Aorta (tissue), 5 donors: ENCODE data around the gene RND1. TPM values are rescaled to one million over a fixed set of nuclear protein-coding genes. Genes with fewer than 3 reads are reported as not detected.
A peak's percentile ranks its signal among the peaks of the same experiment; 100 is the strongest.
"Not testable (repeated sequence)": the region's sequence is repeated elsewhere in the genome, so short reads cannot be mapped to it uniquely, and the experiment has no call there.

ENCODE experiments used
- ATAC-seq: fragments of 200-7000 bp; cut with Tn5 transposase; one replicate; pipeline ENCODE4 v1.9.1; 2022; ENCODE audit warnings: moderate library complexity; ENCODE audit not compliant: low FRiP score
- DNase-seq, 2 donors: peaks; one replicate each; pipeline ENCODE4 v3.0.0-alpha.2; 2020
- H3K27ac ChIP-seq, 2 donors: one replicate each; pipeline ENCODE4 v1.5.1; 2013; ENCODE audit warnings: low read length in 2 of 2, mild to moderate bottlenecking in 2 of 2, moderate library complexity in 2 of 2, control low read depth in 1 of 2, inconsistent platforms in 1 of 2, low read depth in 1 of 2
- H3K27me3 ChIP-seq, 2 donors: one replicate each; pipeline ENCODE4 v1.6.1; 2013; ENCODE audit warnings: control low read depth in 1 of 2, low read length in 1 of 2, mild to moderate bottlenecking in 1 of 2, moderate library complexity in 1 of 2; ENCODE audit not compliant: insufficient read depth in 2 of 2, control insufficient read depth in 1 of 2
- H3K36me3 ChIP-seq, 2 donors: one replicate each; pipeline ENCODE4 v1.6.1; 2013; ENCODE audit warnings: control low read depth in 1 of 2, low read length in 1 of 2, mild to moderate bottlenecking in 1 of 2; ENCODE audit not compliant: insufficient read depth in 2 of 2, control insufficient read depth in 1 of 2
- H3K4me1 ChIP-seq, 2 donors: one replicate each; pipeline ENCODE4 v1.6.1; 2013; ENCODE audit warnings: low read length in 2 of 2, control low read depth in 1 of 2, mild to moderate bottlenecking in 1 of 2, moderate library complexity in 1 of 2; ENCODE audit not compliant: insufficient read depth in 2 of 2, control insufficient read depth in 1 of 2
- H3K4me3 ChIP-seq, 2 donors: one replicate each; pipeline ENCODE4 v1.5.1; 2013; ENCODE audit warnings: low read length in 2 of 2, control low read depth in 1 of 2, mild to moderate bottlenecking in 1 of 2
- H3K9me3 ChIP-seq: one replicate; pipeline ENCODE4 v1.6.1; 2013; ENCODE audit warnings: mild to moderate bottlenecking, low read length; ENCODE audit not compliant: control insufficient read depth
- WGBS, 2 donors: extraction: QIAGEN DNeasy Blood & Tissue Kit; methylation state at CpG; one replicate each; pipeline ENCODE4 v1.1.7; 2013; 5-methylcytosine and 5-hydroxymethylcytosine counted together
- intact Hi-C, 2 donors: fragments of 100-400 bp; cut with DNase I; formaldehyde crosslinking; loops; one replicate each; pipeline versions ENCODE4 v1.14.2 to v1.15.0; 2022
- polyA plus RNA-seq, 2 donors: library from polyadenylated mRNA; stranded (reverse); fragments of 200-250 nt; gene quantifications; one replicate each; pipeline ENCODE4 v1.2.3, GENCODE V29; 2013
- total RNA-seq, 2 donors: library from RNA; stranded (reverse); fragmentation: NEBNext Ultra II Directional; extraction: Animal tissue kit (Norgen Biotek cat#: 25700); gene quantifications; one replicate each; pipeline ENCODE4 v1.2.1, GENCODE V29; 2021
- donor health status: healthy with polysubstance abuse.
- donor health status: Bipolar disorder and iron deficiency.
- donor health status: DM: no; HTN: no; CAD: no.
- donor health status: DM: no; HTN: no; CAD: no.
- donor health status: DM: yes; HTN: yes; CAD: no.

RND1 gene
- total and polyA plus RNA-seq, 4 donors, result 0.56 to 3.7 (median 2.3) TPM

DNA sequence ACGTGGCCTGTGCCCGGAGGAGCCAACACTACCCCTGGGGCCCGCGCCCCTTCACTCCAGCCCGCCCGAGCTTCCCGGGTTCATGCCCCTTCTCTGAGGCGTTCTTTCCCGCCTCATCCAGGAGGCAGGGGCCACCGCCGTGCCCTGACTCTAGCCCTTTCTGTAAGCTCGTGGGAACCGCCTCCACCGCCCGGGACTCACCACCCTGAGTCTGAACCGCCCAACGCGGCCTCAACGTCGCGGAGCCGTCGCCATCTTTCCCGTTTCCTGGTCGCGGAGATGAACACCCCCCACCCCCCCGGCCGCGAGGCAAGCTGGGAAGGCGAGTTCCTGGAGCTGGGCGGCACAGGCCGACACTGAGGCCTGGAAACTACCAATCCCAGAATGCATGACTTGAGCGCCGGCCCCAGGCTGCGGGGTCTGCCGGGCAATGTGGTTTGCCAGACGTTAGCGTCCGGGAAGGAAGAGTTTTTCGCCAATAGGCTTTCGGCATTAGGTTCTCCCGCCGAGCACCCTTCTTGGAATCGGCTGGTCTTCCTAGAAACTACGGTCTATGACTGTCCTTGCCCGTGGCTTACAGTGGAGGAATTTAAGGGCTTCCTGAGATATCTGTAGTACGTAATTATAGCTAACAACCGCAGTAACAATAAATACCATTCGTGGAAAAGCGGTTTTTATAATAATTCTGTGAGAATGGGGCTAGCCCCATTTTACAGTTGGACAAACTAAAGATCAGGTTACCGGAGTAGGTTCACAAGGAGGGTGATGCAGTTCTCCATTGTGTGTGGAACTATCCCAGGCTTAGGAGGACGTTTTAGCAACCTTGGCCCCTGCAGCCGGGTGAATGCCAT, 13.6 kb downstream of the RND1 start, which contains the start of gene DDX23:
Gene DDX23, minus strand, starts transcription at position 281 of the 851 bp plus-strand sequence. CDS start 6,381 bp downstream, outside the sequence.
- peak within 1 kb of the TSS; percentile 81 to 83 for H3K4me3 ChIP-seq
- H3K36me3 ChIP-seq, result no peaks in the 10 kb centered on the region
- intact Hi-C loops, result loop anchor here (2.0 to 10.0 kb wide), 5 partner anchors 39 to 143 kb away; partner anchors contain the start of gene DDN (in 1 of the 2)
- no peaks in the 10 kb centered on the region for H3K27me3 ChIP-seq
- peak; percentile 96 to 97 for DNase-seq
- ATAC-seq, result peak; percentile 99
- H3K27ac ChIP-seq, result peak within 1 kb of the TSS in 1 of 2 donors; percentile 82
- 0% methylated on average over 53 of the region's 53 CpGs for WGBS, 2 donors
- no peaks in the 10 kb centered on the region for H3K9me3 ChIP-seq
- H3K4me1 ChIP-seq, result no peaks in the 10 kb centered on the region

DNA sequence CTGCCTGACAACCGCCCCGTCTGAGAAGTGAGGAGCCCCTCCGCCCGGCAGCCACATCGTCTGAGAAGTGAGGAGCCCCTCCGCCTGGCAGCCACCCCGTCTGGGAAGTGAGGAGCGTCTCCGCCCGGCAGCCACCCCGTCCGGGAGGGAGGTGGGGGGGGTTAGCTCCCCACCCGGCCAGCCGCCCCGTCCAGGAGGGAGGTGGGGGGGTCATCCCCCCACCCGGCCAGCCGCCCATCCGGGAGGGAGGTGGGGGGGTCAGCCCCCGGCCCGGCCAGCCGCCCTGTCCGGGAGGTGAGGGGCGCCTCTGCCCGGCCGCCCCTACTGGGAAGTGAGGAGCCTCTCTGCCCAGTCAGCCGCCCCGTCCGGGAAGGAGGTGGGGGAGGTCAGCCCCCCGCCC, 23.6 kb downstream of the RND1 start:
- intact Hi-C loops, H3K27ac ChIP-seq, H3K9me3 ChIP-seq, H3K27me3 ChIP-seq, ATAC-seq, H3K4me3 ChIP-seq, H3K4me1 ChIP-seq, DNase-seq: not testable (repeated sequence)
- H3K36me3 ChIP-seq, result peaks cover 10 to 18% of the 10 kb centered on the region in 2 donors
- WGBS, 2 donors, result 89 to 92% methylated on average over 17 to 29 of the region's 29 CpGs

DNA sequence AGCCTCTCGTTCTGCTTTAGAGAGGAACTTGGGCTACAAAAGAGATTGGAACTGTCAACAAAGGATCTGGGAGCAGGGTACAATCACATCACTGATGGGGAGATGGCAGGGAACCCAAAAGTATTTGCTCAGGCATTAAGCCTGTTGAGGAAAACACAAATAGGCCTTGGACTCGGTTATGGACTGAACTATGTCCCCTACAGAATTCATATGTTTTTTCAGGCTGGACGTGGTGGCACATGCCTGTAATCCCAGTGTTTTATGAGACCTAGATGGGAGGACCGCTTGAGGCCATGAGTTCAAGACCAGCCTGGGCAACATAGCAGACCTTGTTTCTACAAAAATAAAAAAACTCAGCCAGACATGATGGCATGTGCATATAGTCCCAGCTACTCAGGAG, 27.6 kb downstream of the RND1 start:
- no peak for DNase-seq
- no peak for ATAC-seq
- Histone ChIP-seq H3K27ac (no peak overlapping the region), H3K4me1 (no peaks in the 10 kb centered on the region), H3K4me3 (no peak overlapping the region), H3K9me3 (no peaks in the 10 kb centered on the region), H3K36me3 (peaks cover 16 to 28% of the 10 kb centered on the region in 2 donors), H3K27me3 (no peaks in the 10 kb centered on the region)
- 85% methylated on average over 4 of the region's 4 CpGs for WGBS, 2 donors
- intact Hi-C loops, result no loop called here

DNA sequence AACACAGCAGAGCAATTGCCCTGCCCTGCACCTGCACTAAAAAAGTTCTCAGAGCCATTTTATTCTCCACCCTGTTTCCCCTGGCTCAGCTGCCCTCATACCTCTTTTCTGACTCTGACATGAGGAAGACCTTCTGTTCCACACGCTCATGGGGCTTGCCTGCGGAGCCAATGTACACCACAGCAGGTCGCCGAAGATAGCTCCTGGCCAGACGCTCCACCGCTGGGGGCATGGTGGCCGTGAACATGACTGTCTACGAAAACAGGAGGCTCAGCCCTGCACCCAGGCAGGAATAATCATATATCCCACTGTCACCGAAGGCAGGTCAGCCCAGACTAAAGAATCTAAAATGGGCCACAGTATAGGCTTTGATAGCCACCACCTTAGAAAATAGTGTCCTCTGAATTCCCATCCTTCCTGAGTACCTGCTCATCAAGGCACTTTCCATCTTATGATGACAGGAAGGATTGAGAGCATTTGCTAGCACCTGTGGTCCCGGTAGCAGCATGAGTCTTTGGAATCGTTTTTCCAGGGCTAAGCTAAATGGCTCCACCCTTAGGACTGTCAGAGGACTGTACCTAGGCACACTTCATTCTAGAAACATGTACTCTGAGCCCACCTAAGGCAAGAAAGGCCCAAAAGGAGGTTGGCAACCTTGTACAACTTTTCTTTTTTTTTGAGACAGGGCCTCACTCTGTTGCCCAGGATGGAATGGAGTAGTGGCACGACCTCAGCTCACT, 33.2 kb downstream of the RND1 start:
- H3K27me3 ChIP-seq, result no peaks in the 10 kb centered on the region
- no peak overlapping the region for H3K27ac ChIP-seq
- DNase-seq (no peak), ATAC-seq (no peak)
- intact Hi-C loops, result no loop called here
- H3K4me1 ChIP-seq, result no peaks in the 10 kb centered on the region
- no peak overlapping the region for H3K4me3 ChIP-seq
- no peaks in the 10 kb centered on the region for H3K9me3 ChIP-seq
- 81 to 83% methylated on average over 12 of the region's 12 CpGs for WGBS, 2 donors
- H3K36me3 ChIP-seq, result peaks cover 21 to 32% of the 10 kb centered on the region in 2 donors

DNA sequence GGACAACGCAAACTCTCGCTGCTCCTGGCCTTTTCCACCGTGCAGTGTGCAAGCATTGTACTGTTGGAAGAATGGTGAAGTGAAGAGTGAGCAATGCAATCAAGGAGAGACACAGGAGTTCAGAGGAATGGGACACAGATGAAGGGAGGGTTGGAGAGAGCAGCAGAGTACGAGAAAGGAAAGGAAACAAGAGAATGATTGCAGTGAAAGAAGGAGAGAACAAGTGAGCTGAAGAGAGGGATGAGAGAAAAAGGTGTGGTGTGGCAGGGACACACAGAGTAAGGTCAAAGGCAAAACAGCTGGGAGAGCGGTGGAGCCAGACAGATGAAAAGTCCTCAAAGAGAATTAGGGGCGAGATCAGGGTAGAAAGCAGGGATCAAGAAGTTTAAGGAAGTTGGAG, 34.4 kb downstream of the RND1 start:
- no peak overlapping the region for H3K27ac ChIP-seq
- no peaks in the 10 kb centered on the region for H3K4me1 ChIP-seq
- 78 to 84% methylated on average over 6 of the region's 6 CpGs for WGBS, 2 donors
- no peak overlapping the region for H3K4me3 ChIP-seq
- H3K36me3 ChIP-seq, result peaks cover 13 to 21% of the 10 kb centered on the region in 2 donors
- DNase-seq, result no peak
- no peaks in the 10 kb centered on the region for H3K9me3 ChIP-seq
- intact Hi-C loops, result no loop called here
- no peaks in the 10 kb centered on the region for H3K27me3 ChIP-seq
- ATAC-seq, result no peak

DNA sequence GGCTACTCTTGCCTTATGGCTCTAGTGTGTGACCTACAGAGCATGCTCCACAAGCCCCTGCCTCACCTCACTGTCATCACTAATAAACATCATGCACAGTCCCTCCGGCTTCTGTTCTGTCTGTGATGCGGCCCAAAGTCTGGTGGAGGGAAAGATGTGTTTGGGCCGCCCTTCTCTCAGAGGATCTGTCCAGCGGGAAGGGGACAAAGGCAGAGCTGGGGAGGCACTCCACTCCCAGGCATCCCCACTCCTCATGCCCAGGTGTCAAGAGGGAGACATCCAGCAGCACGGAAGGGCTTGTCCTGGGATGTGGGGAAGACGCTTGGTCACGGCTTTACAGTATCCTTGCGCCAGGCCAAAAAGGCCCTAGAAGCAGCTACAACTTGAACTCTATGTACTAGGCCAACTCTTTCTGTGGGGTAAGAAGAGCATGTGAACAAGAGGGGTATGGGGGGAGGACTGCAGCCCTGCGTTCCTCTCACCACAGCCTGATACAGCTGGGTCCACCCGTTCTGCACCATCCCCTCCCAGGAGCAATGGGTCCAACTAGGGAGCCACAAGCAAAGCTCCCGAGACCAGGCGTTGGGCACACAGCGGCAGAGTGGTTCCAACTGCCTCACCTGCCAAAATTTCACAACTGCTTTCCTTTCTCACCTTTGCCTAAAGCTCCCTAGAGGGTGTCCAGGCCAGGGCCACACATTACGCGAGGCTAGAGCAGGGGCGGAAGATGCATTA, 36.7 kb downstream of the RND1 start:
- H3K36me3 ChIP-seq, result peaks cover 13 to 18% of the 10 kb centered on the region in 2 donors
- no peak overlapping the region for H3K27ac ChIP-seq
- DNase-seq, result no peak
- intact Hi-C loops, result no loop called here
- H3K4me1 ChIP-seq, result no peaks in the 10 kb centered on the region
- no peaks in the 10 kb centered on the region for H3K27me3 ChIP-seq
- no peak overlapping the region for H3K4me3 ChIP-seq
- no peak for ATAC-seq
- no peaks in the 10 kb centered on the region for H3K9me3 ChIP-seq
- WGBS, 2 donors, result 75 to 80% methylated on average over 16 of the region's 16 CpGs

DNA sequence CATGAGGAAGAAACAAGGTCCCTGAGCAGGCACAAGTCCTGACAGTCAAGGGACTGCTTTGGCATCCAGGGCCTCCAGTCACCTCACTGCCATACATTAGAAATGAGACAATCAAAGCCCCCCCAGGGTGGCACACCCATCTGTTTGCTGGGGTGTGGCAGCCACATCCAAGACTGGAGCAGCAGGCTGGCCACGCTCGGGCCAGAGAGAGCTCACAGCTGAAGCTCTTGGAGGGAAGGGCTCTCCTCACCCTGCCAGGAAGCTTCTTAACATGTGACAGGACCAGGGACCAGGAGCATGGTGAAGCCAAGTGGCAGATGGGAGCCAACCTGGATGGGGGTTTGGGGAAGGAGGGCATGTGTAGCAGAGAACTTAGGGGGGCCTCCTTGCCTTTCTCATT, 37.4 kb downstream of the RND1 start:
- Histone ChIP-seq H3K4me1 (no peaks in the 10 kb centered on the region), H3K9me3 (no peaks in the 10 kb centered on the region), H3K36me3 (peaks cover 12 to 16% of the 10 kb centered on the region in 2 donors), H3K27me3 (no peaks in the 10 kb centered on the region), H3K4me3 (no peak overlapping the region), H3K27ac (no peak overlapping the region)
- WGBS, 2 donors, result 36 to 50% methylated on average over 2 of the region's 2 CpGs
- DNase-seq (no peak), ATAC-seq (no peak)
- intact Hi-C loops, result no loop called here

DNA sequence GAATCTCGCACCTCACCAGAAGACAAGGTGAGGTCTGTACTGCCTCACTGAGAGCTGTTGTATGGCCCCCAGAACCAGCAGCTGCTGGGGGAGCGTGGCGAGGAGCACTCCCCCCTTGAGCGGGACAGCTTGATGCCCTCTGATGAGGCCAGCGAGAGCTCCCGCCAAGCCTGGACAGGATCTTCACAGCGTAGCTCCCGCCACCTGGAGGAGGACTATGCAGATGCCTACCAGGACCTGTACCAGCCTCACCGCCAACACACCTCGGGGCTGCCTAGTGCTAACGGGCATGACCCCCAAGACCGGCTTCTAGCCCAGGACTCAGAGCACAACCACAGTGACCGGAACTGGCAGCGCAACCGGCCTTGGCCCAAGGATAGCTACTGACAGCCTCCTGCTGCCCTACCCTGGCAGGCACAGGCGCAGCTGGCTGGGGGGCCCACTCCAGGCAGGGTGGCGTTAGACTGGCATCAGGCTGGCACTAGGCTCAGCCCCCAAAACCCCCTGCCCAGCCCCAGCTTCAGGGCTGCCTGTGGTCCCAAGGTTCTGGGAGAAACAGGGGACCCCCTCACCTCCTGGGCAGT, 38.1 kb downstream of the RND1 start:
- no peak overlapping the region for H3K27ac ChIP-seq
- no peaks in the 10 kb centered on the region for H3K27me3 ChIP-seq
- ATAC-seq (no peak), DNase-seq (no peak)
- no peak overlapping the region for H3K4me3 ChIP-seq
- 83 to 88% methylated on average over 17 of the region's 17 CpGs for WGBS, 2 donors
- intact Hi-C loops, result no loop called here
- H3K36me3 ChIP-seq, result peaks cover 10 to 13% of the 10 kb centered on the region in 2 donors
- H3K4me1 ChIP-seq, result no peaks in the 10 kb centered on the region
- no peaks in the 10 kb centered on the region for H3K9me3 ChIP-seq
